HUES64 (cell line): ENCODE results near the gene EID2B.
A peak's percentile ranks its signal among the peaks of the same experiment; 100 is the strongest.

Source experiments
- H3K27ac ChIP-seq: 2 replicates; pipeline ENCODE4 v1.7.0; 2013; ENCODE audit warnings: low read depth, low read length, inconsistent platforms
- H3K27me3 ChIP-seq: 2 replicates; pipeline ENCODE4 v1.6.1; 2013; ENCODE audit warnings: mild to moderate bottlenecking, low read length; ENCODE audit not compliant: insufficient read depth
- H3K36me3 ChIP-seq: 2 replicates; pipeline ENCODE4 v1.6.1; 2013; ENCODE audit warnings: mild to moderate bottlenecking, low read length; ENCODE audit not compliant: insufficient read depth
- H3K4me1 ChIP-seq: 2 replicates; pipeline ENCODE4 v1.6.1; 2013; ENCODE audit warnings: mild to moderate bottlenecking, low read length, moderate library complexity; ENCODE audit not compliant: insufficient read depth
- H3K4me3 ChIP-seq: 2 replicates; pipeline ENCODE4 v1.5.1; 2013; ENCODE audit warnings: mild to moderate bottlenecking, low read length, moderate library complexity
- H3K9ac ChIP-seq: 2 replicates; pipeline ENCODE4 v1.6.1; 2013; ENCODE audit warnings: mild to moderate bottlenecking, low read depth, low read length
- H3K9me3 ChIP-seq: 2 replicates; pipeline ENCODE4 v1.6.1; 2013; ENCODE audit warnings: low read depth, low read length; ENCODE audit not compliant: insufficient read depth
- WGBS: fragments of 150-250, 120-280 bp; methylation state at CpG from one replicate; pipeline ENCODE4 v1.1.7; 2013; ENCODE audit warnings: missing lambda C conversion rate; 5-methylcytosine and 5-hydroxymethylcytosine counted together

The EID2B gene

GRCh38 chr19:39498798-39499642 is 33.6 kb downstream of the EID2B start, which contains the start of gene DLL3:
Gene DLL3, plus strand, starts transcription at chr19:39498947. Its CDS starts 28 bp downstream, at chr19:39498975.
- Histone ChIP-seq H3K27me3 (peaks cover 67% of the 10 kb centered on the region), H3K4me3 (peak within 1 kb of the TSS; percentile 67), H3K27ac (no peak within 1 kb of the TSS), H3K9ac (peak within 1 kb of the TSS; percentile 19; the same call in 1 of the 2 replicates), H3K9me3 (no peaks in the 10 kb centered on the region), H3K36me3 (no peaks in the 10 kb centered on the region), H3K4me1 (0 out of 2 replicates have a peak, but pooled peaks cover 4% of the 10 kb centered on the region)
- 3% methylated on average over 57 of the region's 60 CpGs for WGBS

GRCh38 chr19:39497996-39498797 is 34.5 kb downstream of the EID2B start:
- Histone ChIP-seq H3K9ac (peak overlapping the region; percentile 15; the same call in 1 of the 2 replicates), H3K27me3 (peaks cover 59% of the 10 kb centered on the region), H3K9me3 (no peaks in the 10 kb centered on the region), H3K4me3 (peak overlapping the region; percentile 67), H3K4me1 (0 out of 2 replicates have a peak, but pooled peaks cover 4% of the 10 kb centered on the region), H3K36me3 (no peaks in the 10 kb centered on the region), H3K27ac (no peak overlapping the region)
- 3% methylated on average over 40 of the region's 40 CpGs for WGBS

GRCh38 chr19:39497701-39497995 is 35.0 kb downstream of the EID2B start:
- Histone ChIP-seq H3K27ac (no peak overlapping the region), H3K36me3 (no peaks in the 10 kb centered on the region), H3K27me3 (peaks cover 55% of the 10 kb centered on the region), H3K9me3 (no peaks in the 10 kb centered on the region), H3K9ac (no peak overlapping the region), H3K4me3 (peak overlapping the region; percentile 67), H3K4me1 (peaks cover 6% of the 10 kb centered on the region; the same call in 1 of the 2 replicates)
- WGBS, result 0% methylated on average over 7 of the region's 7 CpGs

- 95% methylated on average over 5 of the region's 5 CpGs for WGBS
- H3K4me1 ChIP-seq, result peaks cover 6% of the 10 kb centered on the region; the same call in 1 of the 2 replicates
- peaks cover 40% of the 10 kb centered on the region for H3K27me3 ChIP-seq
- no peak overlapping the region for H3K4me3 ChIP-seq
- H3K36me3 ChIP-seq, result peaks cover 8% of the 10 kb centered on the region
- no peak overlapping the region for H3K9ac ChIP-seq
- no peaks in the 10 kb centered on the region for H3K9me3 ChIP-seq
- no peak overlapping the region for H3K27ac ChIP-seq
Observed at GRCh38 chr19:39496063-39496462, 36.6 kb downstream of the EID2B start.

GRCh38 chr19:39494661-39495060 is 38.0 kb downstream of the EID2B start:
- Histone ChIP-seq H3K4me3 (no peak overlapping the region), H3K9me3 (no peaks in the 10 kb centered on the region), H3K27ac (no peak overlapping the region), H3K36me3 (peaks cover 19% of the 10 kb centered on the region), H3K27me3 (peaks cover 26% of the 10 kb centered on the region), H3K9ac (no peak overlapping the region), H3K4me1 (peaks cover 6% of the 10 kb centered on the region; the same call in 1 of the 2 replicates)
- WGBS, result 91% methylated on average over 5 of the region's 5 CpGs

- Histone ChIP-seq H3K27me3 (peaks cover 7% of the 10 kb centered on the region), H3K4me3 (no peak overlapping the region), H3K36me3 (peaks cover 38% of the 10 kb centered on the region), H3K27ac (no peak overlapping the region), H3K9me3 (no peaks in the 10 kb centered on the region), H3K4me1 (peaks cover 6% of the 10 kb centered on the region; the same call in 1 of the 2 replicates), H3K9ac (no peak overlapping the region)
- 79% methylated on average over 1 of the region's 3 CpGs for WGBS
Observed at GRCh38 chr19:39492788-39493187, 39.9 kb downstream of the EID2B start.

GRCh38 chr19:39492225-39492624 is 40.4 kb downstream of the EID2B start:
- H3K36me3 ChIP-seq, result peaks cover 40% of the 10 kb centered on the region
- H3K9ac ChIP-seq, result no peak overlapping the region
- peaks cover 2% of the 10 kb centered on the region; the same call in 1 of the 2 replicates for H3K27me3 ChIP-seq
- H3K9me3 ChIP-seq, result no peaks in the 10 kb centered on the region
- H3K4me1 ChIP-seq, result peaks cover 3% of the 10 kb centered on the region; the same call in 1 of the 2 replicates
- 97% methylated on average over 6 of the region's 6 CpGs for WGBS
- no peak overlapping the region for H3K4me3 ChIP-seq
- H3K27ac ChIP-seq, result no peak overlapping the region

GRCh38 chr19:39489756-39490155 is 42.9 kb downstream of the EID2B start:
- H3K27me3 ChIP-seq, result no peaks in the 10 kb centered on the region
- H3K4me1 ChIP-seq, result peaks cover 3% of the 10 kb centered on the region; the same call in 1 of the 2 replicates
- no peak overlapping the region for H3K9ac ChIP-seq
- no peak overlapping the region for H3K27ac ChIP-seq
- H3K9me3 ChIP-seq, result no peaks in the 10 kb centered on the region
- WGBS, result 87% methylated on average over 10 of the region's 10 CpGs
- H3K4me3 ChIP-seq, result no peak overlapping the region
- peaks cover 62% of the 10 kb centered on the region for H3K36me3 ChIP-seq

- Histone ChIP-seq H3K9ac (no peak overlapping the region), H3K4me3 (no peak overlapping the region), H3K36me3 (peaks cover 54% of the 10 kb centered on the region), H3K27me3 (no peaks in the 10 kb centered on the region), H3K9me3 (no peaks in the 10 kb centered on the region), H3K27ac (no peak overlapping the region), H3K4me1 (0 out of 2 replicates have a peak, but pooled peaks cover 7% of the 10 kb centered on the region)
- 100% methylated on average over 5 of the region's 6 CpGs for WGBS
Observed at GRCh38 chr19:39483141-39483540, 49.5 kb downstream of the EID2B start.

- peak overlapping the region; percentile 86 for H3K4me3 ChIP-seq
- peaks cover 44% of the 10 kb centered on the region for H3K36me3 ChIP-seq
- 0 out of 2 replicates have a peak, but pooled peaks cover 7% of the 10 kb centered on the region for H3K4me1 ChIP-seq
- H3K27ac ChIP-seq, result peak overlapping the region; percentile 18; the same call in 1 of the 2 replicates
- H3K27me3 ChIP-seq, result no peaks in the 10 kb centered on the region
- H3K9ac ChIP-seq, result peak overlapping the region; percentile 98
- H3K9me3 ChIP-seq, result no peaks in the 10 kb centered on the region
- 87% methylated on average over 11 of the region's 11 CpGs for WGBS
Observed at GRCh38 chr19:39481676-39482075, 51.0 kb downstream of the EID2B start.

- H3K9ac ChIP-seq, result peak overlapping the region; percentile 98
- H3K36me3 ChIP-seq, result peaks cover 44% of the 10 kb centered on the region
- 2% methylated on average over 12 of the region's 12 CpGs for WGBS
- H3K4me1 ChIP-seq, result 0 out of 2 replicates have a peak, but pooled peaks cover 7% of the 10 kb centered on the region
- H3K27me3 ChIP-seq, result no peaks in the 10 kb centered on the region
- no peaks in the 10 kb centered on the region for H3K9me3 ChIP-seq
- peak overlapping the region; percentile 86 for H3K4me3 ChIP-seq
- H3K27ac ChIP-seq, result peak overlapping the region; percentile 95
Observed at GRCh38 chr19:39481229-39481545, 51.5 kb downstream of the EID2B start.
